Measurements from ENCODE around the gene LMO4.

DNA sequence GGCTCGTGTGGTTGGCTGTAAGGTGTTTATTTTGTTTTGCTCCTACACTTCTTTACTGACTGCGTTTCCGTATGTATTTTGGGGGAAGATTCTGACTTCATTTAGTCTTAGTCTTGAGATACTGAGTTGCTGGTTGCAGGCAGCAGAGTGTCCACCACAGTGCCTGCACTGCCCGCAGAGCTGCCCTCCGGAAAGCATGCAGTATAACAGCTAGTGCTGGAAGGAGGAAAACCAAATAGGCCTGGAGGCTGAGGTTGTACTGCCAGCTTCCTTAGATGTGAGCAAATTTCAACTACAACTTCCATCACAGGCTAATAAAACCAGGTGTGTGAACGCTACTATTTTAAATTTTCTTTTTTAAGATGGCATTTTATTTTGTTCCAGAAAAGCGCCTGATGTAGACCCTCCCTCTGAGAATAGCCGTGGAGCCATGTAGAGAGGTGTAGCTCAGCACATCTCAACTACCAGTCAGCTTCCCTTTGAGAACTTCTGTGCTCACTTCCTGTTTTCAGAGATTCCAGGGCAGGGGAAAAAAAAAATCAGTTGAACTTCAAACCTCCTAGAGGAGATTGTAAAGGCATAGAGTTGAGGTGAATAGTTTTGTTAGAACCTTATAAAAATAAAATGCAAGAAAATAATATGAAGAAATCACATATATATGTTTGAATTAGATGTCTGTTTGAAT lies 17.6 kb downstream of the LMO4 start:
- TF ChIP-seq YY1 (IDR thresholded peaks at IDR 0.05; ENCODE audit: insufficient read depth, insufficient read length) (no peak), ZNF274 (IDR thresholded peaks at IDR 0.05; ENCODE audit: low read depth, low read length) (no peak)
